ENCODE results near the gene SLCO2B1.

- no peak for TF ChIP-seq CTCF (IDR thresholded peaks at IDR 0.05)
- TF ChIP-seq POLR2A (IDR thresholded peaks at IDR 0.05), result no peak
Measured at GRCh38 chr11:75113030-75113429, 37.9 kb upstream of the SLCO2B1 start.

Data from right lobe of liver (tissue), 4 donors.